HG02763 (cell line): ENCODE measurements around the gene CLEC20A.

Experiments used
- ATAC-seq: cut with Tn5 transposase; IDR thresholded peaks from one replicate; pipeline ENCODE4 v1.9.1; 2021; ENCODE audit warnings: mild to moderate bottlenecking, moderate library complexity; ENCODE audit not compliant: unreplicated experiment

Gene CLEC20A

DNA sequence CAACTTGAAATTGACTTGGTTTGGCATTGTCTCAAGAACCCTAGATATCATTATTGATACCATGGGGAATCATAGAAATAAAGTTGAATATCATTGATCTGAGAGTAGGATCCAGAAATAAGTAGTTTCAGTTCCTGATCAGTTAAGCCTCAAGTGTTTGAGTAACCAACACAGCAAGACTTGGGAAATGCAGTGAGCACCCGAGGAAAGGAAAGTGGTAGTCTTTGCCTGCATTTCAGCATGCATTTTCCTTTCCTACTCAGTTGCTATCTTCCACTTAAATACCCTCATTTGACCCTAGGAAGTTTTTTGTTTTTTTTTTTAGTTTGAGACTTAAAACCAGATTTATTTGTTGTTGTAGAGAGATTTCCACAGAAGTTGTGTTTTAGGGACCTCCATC, 18.9 kb downstream of the CLEC20A start:
- ATAC-seq: no peak

DNA sequence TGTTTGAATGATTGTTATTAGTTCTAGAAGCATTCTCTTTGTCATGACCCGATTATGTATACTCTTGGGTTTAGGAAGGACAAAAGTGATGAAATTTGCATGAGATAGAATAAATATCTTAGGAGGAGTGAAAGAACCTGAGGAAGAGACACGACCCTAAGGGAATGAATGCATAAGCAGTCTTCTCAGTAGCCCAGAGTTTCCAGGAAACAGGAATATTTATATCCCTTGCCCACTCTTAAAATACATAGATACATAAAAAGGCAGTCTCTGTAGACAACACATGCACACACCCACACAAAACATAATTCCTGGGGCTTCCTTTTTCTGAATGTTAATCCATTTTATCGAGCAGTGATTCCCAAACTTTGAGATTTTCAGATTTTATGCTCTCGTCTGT, 19.4 kb downstream of the CLEC20A start:
- no peak for ATAC-seq

DNA sequence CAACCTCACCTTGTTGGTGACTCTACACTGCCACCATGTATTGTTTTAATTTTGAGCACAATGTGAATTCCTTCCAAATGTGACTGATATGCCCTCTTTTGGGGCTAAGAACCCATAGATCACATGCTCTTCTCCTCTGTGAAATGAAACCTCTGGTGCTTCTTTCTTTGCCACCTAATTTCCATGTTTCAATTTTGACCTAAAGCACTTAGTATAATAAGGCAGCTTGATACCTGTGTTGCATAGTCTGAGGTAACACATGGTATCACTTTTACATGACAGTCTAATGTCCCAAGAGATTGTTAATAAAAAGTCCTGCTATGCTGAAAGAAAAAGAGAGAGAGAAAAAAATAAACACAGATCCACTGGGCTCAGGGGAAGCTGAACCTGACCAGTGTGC, 24.2 kb downstream of the CLEC20A start:
- ATAC-seq: no peak

DNA sequence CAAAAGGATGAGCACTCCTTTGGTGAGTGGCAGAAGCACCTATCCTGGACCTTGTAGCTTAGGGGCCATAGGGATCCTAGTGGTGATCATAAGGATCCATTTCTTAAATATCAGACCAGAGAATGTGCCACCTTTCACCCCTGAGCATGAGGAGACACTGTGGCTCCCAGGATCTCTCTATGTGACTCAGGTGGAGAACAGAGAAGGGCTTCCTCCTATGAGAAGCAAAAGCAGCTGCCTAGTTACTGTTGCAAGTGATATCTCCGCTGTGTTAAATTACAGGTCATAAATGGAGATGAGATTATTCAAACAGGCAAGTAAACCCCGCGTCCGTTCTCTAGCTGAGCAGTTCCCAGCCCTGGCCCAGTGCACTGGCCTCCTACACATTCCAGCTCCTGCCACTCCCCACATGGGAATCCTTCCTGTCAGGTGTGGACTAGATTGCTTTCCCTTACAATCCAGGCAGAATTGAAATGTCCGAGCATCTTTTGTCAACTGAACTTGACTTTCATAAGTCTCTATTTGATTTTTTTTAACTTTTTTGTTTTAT, 26.3 kb downstream of the CLEC20A start:
- no peak for ATAC-seq

DNA sequence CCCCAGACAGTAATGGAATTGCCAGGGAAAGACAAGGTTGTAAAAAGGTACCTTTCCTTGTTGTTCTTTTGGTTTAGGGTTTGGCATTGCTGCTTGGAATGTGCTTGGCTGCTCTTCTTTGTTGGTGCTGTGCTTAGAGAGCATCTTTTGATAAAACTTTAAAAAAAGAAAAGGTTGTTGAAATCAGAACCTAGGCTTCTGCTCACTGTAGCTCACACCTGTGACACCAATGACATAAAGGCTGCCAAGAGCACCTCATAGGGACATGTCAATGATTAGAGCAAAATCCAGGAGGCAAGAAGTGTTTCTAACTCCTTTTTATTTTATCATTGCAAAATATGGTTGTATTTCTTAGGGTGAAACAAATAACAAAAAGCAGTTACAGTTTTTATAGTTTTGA, 28.9 kb downstream of the CLEC20A start:
- ATAC-seq: no peak

DNA sequence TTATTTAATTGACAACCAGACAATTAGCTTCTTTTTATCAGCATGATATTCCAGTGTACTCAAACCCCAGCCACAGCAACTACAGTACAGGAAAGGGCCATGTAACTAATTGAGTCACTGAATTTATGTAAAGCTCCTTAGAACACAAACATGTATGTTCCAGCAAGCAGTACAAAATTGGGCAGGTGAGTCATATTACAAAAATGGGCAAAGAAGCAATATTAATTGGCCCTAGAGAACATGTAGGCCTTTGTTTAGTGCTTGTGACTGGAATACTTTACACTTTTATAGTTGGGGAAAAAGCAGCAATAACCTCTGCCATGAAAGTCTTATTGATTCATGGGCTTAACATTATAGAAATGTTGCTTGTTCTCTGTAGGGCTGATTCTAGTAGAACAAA, 31.8 kb downstream of the CLEC20A start:
- no peak for ATAC-seq

DNA sequence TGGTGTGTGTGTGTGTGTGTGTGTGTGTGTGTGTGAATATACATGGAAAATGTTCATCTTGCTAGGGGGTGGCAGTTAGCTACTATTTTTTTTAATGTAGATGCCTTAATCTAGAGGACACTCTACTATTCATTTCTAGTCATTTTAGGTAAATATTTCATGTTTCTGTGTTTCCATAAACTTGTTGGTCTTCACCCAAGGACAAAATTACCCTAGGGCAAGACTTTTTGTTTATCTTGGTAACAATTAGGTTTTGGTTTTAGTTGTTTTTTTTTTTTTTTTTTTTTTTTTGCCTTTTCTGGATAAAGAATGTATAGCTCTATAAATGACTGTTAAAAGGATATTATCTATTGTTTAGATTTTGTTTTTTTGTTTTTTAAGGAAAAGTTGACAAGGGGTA, 32.2 kb downstream of the CLEC20A start:
- ATAC-seq: no peak

DNA sequence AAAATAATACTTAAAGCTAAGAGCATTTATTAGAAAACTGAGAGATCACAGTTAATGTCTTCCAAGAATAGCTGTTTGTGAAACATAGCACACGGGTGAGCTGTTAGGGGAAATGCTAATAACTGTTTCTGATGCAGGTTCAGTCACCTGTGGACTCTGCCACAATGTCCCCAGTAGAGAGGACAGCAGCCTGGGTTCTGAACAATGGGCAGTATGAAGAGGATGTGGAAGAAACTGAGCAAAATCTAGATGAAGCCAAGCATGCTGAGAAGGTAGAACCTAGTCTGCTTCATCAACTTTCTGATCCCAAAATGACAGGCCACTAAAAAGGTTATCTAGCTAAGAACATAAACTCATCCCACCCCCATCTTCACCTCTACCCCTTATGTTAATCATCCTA, 32.6 kb downstream of the CLEC20A start:
- no peak for ATAC-seq

DNA sequence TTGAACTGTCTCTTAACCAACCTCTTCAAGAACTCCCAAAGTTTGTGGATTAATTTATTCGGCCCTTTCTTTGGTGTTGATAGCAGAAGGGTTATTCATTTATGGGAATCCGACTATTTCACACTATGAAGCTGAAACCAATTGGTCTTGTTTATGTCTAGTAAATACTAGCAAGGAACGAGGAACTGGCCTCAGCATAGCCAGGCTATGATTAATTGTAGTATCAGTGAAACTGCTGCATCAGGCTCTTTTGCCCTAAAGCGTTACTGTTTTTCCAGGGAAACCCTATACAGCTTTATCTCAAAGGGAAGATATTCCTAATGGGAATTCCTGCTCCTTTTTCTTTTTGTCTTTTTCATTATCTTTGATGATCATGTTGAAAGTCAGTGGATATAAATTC, 35.1 kb downstream of the CLEC20A start:
- ATAC-seq: no peak

DNA sequence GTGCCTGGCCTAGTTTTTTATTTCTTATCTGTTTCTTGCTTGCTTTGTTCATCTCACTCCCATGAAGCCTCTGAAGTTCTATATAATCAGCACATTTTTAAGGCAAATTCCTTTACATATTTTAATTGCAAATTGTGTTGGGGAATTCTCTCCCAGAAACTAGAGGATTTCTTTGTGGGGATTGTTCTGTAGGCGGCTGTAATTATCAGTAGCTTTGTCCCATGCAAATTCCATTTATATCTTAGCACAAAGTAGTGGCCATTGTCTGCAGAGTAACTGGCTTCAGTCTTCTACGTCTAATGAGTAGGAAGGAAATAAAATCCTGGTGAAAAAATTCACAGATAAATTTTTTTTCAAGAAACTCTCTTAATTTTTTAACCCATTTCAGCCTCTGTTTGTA, 35.7 kb downstream of the CLEC20A start:
- no peak for ATAC-seq

DNA sequence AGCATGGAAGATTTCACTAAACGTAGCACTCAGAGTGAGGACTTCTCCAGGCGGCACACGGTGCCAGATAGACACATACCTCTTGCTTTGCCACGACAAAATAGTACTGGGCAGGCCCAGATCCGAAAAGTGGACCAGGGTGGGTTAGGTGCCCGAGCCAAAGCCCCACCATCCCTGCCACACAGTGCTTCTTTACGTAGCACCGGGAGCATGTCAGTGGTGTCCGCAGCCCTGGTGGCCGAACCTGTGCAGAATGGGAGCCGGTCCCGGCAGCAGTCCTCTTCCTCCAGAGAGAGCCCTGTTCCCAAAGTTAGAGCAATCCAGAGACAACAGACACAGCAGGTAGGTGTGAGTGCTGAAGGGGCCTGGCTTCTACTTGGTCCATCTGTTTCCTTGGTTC, 38.6 kb downstream of the CLEC20A start:
- no peak for ATAC-seq

DNA sequence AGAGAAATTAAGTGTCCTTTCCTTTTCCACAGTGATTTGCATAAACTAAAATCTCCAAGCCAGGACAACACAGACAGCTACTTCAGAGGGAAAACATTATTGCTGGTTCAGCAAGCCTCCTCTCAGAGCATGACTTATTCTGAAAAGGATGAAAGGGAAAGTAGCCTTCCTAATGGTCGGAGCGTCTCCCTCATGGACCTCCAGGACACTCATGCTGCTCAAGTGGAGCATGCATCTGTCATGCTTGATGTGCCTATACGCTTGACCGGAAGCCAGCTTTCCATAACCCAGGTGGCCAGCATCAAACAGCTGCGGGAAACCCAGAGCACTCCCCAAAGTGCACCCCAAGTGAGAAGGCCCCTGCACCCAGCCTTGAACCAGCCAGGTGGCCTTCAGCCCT, 39.1 kb downstream of the CLEC20A start:
- no peak for ATAC-seq

DNA sequence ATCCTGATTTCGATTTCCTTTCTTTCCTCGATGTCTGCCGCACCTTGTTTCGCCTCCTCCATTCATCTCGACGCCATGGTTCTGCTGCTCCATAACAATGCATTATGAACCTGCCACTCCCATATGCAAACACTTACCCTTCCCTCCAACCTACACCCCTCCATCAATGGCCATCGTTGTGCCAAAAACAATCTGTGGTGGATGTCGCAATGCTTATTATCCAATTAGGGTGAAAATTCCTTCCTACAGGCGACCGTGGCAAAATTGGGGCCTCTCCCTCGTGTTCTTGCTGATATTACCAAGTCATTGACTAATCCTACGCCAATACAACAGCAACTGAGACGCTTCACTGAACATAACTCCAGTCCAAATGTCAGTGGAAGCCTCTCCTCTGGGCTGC, 40.3 kb downstream of the CLEC20A start:
- ATAC-seq: no peak

DNA sequence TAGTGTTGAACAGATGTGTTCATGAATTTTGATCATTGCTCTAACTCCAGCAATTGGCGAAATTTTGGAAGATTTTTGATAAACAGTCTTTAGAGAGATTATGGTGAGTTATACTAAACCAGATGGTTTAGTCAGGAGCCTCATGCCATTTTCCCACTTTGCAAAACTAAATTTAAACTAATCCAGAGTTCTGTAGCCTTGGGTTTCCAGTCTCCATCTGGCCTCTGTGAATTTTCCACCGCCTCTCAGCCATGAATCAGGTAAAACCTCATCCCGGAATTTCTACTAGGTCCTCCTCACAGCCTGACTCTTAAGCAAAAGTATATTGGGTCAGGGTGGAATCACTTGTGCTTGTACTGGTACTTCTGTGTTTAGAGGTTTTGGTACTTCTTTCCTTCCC, 44.8 kb downstream of the CLEC20A start:
- no peak for ATAC-seq

DNA sequence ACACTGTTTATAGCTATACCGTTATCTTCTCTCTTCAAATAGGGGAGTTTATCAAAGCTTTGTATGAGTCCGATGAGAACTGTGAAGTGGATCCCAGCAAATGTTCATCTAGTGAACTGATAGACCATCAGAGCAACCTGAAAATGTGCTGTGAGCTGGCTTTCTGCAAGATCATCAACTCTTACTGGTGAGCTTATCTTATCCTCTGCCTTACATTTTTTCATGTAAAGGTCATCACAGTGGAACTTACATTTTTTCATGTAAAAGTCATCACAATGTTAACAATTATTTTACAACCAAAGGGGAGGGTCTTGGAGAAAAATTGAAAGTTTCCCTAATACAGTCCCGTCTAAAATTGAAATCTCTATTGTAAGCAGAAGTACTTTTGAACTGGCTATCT, 45.2 kb downstream of the CLEC20A start:
- no peak for ATAC-seq

DNA sequence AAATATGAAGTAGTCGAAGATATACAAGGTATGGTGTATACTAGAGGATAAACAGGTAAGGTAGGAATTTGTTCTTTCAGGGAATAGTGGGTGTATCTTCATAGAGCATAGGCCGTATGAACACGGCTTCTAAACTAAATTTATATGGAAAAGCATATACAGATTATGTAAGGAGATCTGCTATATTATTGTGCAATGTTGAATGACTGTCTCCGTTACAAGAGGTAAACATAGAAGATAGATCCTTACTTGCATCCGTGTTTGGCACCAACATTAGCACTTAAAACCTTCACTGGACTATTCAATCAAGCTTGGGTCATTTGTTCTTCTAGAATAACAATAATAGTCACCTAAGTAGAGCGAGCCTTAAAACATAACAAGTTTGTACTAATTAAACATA, 45.9 kb downstream of the CLEC20A start:
- ATAC-seq: no peak

DNA sequence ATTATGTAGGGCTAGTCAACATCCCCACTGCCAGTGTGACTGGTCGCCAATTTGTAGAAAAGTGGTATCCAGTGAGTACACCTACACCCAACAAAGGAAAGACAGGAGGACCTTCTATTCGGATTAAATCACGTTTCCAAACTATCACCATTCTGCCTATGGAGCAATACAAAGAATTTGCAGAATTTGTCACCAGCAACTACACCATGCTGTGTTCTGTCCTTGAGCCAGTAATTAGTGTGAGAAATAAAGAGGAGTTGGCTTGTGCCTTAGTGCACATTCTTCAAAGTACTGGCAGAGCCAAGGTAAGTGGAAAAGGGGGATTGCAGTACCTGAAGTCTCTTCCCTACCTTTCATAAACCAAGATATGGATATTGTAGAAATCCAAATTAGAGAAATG, 53.8 kb downstream of the CLEC20A start:
- no peak for ATAC-seq

DNA sequence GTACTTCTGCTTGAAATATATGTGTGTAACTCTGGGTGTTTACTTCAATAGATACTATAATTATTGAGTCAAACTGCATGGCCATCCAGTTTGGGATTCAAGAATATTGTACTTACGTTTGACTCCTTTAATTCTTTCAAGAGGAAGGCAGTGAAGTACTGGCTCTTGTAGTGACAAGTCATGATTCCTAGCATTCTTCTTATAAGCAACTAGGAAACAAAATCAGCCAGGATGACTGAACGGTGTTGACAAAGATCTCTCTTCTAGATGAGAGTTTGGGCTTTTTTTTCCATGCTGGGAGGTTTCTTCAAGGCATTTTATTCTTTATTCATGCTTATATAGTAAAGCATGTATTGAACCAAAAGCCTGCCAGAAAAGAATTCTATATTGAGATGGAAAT, 58.3 kb downstream of the CLEC20A start:
- no peak for ATAC-seq

DNA sequence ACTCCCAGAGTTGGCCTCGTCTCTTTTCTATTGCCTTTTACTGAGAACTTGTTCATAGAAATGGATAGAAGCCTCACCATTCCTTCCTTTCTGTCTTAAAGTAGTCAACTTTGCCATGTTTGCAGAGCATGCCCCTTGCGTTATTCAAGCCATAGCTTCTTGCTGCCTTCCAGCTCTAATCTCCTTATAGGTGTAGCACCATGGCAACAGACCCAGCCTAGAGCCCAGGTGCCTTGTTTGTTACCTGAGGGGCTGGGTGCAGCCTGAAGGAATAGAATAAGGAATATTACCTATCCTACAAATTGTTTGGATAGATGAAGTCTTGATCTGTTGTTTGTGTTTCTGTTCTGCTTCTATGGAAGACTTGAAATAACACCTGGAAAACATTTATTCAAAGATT, 59.9 kb downstream of the CLEC20A start:
- ATAC-seq: no peak

DNA sequence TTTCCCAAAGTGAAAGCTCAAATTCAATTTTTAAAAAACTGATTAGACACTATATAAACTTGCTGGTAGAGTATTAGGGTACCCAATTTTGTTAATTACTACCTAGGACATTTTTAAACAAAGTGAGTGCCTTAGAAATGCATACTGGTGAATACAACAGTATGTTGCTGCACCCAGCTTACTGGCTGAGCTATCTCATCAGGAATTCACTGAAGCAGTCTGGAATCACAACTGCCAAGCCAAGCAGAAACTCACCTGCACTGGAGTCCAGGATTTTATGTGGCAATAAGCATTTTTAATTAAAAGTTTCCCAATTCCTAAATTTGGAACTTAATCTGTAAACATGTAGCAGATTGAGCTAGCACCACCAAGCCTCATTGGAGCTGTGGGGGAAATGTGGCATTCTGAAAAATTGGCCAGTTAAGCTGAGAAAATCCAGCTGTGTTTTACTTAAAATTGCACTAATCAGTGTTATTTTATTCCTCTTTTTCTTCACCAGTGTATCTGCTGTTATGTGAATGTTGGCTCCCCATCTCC, 61.8 kb downstream of the CLEC20A start:
- ATAC-seq: no peak

DNA sequence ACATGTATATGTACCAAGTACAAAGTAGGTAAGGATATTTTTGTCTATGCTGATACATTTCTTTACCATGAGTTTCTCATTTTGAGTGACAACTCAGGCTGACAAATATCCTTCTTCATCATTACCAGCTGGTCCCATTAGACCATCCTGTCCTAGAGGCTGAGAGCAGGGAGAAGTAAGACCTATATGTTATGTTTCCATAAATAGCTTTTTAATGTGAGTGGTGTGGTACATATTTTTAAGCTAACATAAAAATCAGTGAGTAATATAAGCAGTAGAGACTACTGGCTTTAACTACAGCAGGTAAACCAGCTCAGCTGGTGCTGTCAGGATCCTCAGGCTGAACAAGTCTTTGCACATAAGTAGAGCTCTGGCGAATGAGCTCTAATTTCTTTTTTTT, 62.4 kb downstream of the CLEC20A start:
- ATAC-seq: no peak
